Mononuclear cell (primary cell): ENCODE results near the gene ZBTB7B. TPM values are rescaled to one million over a fixed set of nuclear protein-coding genes. Genes with fewer than 3 reads are reported as not detected.
"Not testable (repeated sequence)": the region's sequence is repeated elsewhere in the genome, so short reads cannot be mapped to it uniquely, and the experiment has no call there.

ENCODE experiments used
- H3K27me3 ChIP-seq: 2 replicates; pipeline ENCODE4 v1.6.0; 2011; ENCODE audit warnings: low read length, control low read depth; ENCODE audit not compliant: insufficient read depth
- H3K4me1 ChIP-seq: 2 replicates; pipeline ENCODE4 v1.5.1; 2011; ENCODE audit warnings: mild to moderate bottlenecking, low read length, control low read depth; ENCODE audit not compliant: insufficient read depth
- H3K4me3 ChIP-seq: 2 replicates; pipeline ENCODE4 v1.5.1; 2011; ENCODE audit warnings: mild to moderate bottlenecking, low read length, moderate library complexity
- H3K9me3 ChIP-seq: 2 replicates; pipeline ENCODE4 v1.5.1; 2011; ENCODE audit warnings: low read depth, mild to moderate bottlenecking, control low read depth, low read length
- total RNA-seq: library from RNA; depleted of rRNA; stranded (reverse); fragments of >200 nt; gene quantifications from one replicate; pipeline ENCODE4 v1.2.3, GENCODE V29; 2012

The ZBTB7B gene
- total RNA-seq, 1 donor = 39.6 TPM

- Histone ChIP-seq H3K4me1 (peaks cover 28% of the 10 kb centered on the region), H3K4me3 (no peak overlapping the region), H3K27me3 (no peaks in the 10 kb centered on the region), H3K9me3 (no peaks in the 10 kb centered on the region)
These were observed 9.7 kb upstream of the ZBTB7B start for GRCh38 chr1:154992721-154993571.

- Histone ChIP-seq H3K27me3 (no peaks in the 10 kb centered on the region), H3K4me1 (peaks cover 32% of the 10 kb centered on the region), H3K4me3 (no peak within 1 kb of the TSS), H3K9me3 (no peaks in the 10 kb centered on the region)
These were observed 8.9 kb upstream of the ZBTB7B start, which contains the start of gene LENEP for GRCh38 chr1:154993572-154994268. Gene LENEP, plus strand, starts transcription at chr1:154993586. Its CDS starts 22 bp downstream, at chr1:154993608.

GRCh38 chr1:154994269-154994587, 8.4 kb upstream of the ZBTB7B start:
- no peaks in the 10 kb centered on the region for H3K27me3 ChIP-seq
- no peaks in the 10 kb centered on the region for H3K9me3 ChIP-seq
- H3K4me3 ChIP-seq = no peak overlapping the region
- H3K4me1 ChIP-seq = peaks cover 37% of the 10 kb centered on the region

GRCh38 chr1:154994591-154994990, 8.0 kb upstream of the ZBTB7B start:
- peaks cover 40% of the 10 kb centered on the region for H3K4me1 ChIP-seq
- H3K9me3 ChIP-seq = no peaks in the 10 kb centered on the region
- H3K4me3 ChIP-seq = no peak overlapping the region
- H3K27me3 ChIP-seq = no peaks in the 10 kb centered on the region

- H3K4me1 ChIP-seq = peaks cover 48% of the 10 kb centered on the region
- H3K9me3 ChIP-seq, H3K27me3 ChIP-seq, H3K4me3 ChIP-seq: not testable (repeated sequence)
These were observed 7.2 kb upstream of the ZBTB7B start for GRCh38 chr1:154995301-154995983.

- Histone ChIP-seq H3K4me1 (peaks cover 52% of the 10 kb centered on the region), H3K27me3 (no peaks in the 10 kb centered on the region), H3K9me3 (no peaks in the 10 kb centered on the region), H3K4me3 (no peak overlapping the region)
These were observed 5.5 kb upstream of the ZBTB7B start for GRCh38 chr1:154996966-154997701.

GRCh38 chr1:154998201-154998780, 4.3 kb upstream of the ZBTB7B start:
- Histone ChIP-seq H3K27me3 (no peaks in the 10 kb centered on the region), H3K4me3 (no peak overlapping the region), H3K4me1 (peaks cover 52% of the 10 kb centered on the region), H3K9me3 (no peaks in the 10 kb centered on the region)

GRCh38 chr1:154998818-154999570, 3.6 kb upstream of the ZBTB7B start:
- Histone ChIP-seq H3K4me1 (peaks cover 52% of the 10 kb centered on the region), H3K4me3 (no peak overlapping the region), H3K27me3 (no peaks in the 10 kb centered on the region), H3K9me3 (no peaks in the 10 kb centered on the region)

GRCh38 chr1:154999571-155000410, 2.8 kb upstream of the ZBTB7B start:
- no peaks in the 10 kb centered on the region for H3K27me3 ChIP-seq
- peaks cover 59% of the 10 kb centered on the region for H3K4me1 ChIP-seq
- H3K4me3 ChIP-seq = peak overlapping the region; percentile 32
- H3K9me3 ChIP-seq = no peaks in the 10 kb centered on the region

- no peaks in the 10 kb centered on the region for H3K9me3 ChIP-seq
- no peaks in the 10 kb centered on the region for H3K27me3 ChIP-seq
- peaks cover 59% of the 10 kb centered on the region for H3K4me1 ChIP-seq
- peak overlapping the region; percentile 62 for H3K4me3 ChIP-seq
These were observed 2.2 kb upstream of the ZBTB7B start for GRCh38 chr1:155000411-155000725.

GRCh38 chr1:155000726-155001424, 1.7 kb upstream of the ZBTB7B start:
- Histone ChIP-seq H3K4me3 (peak overlapping the region; percentile 62), H3K9me3 (no peaks in the 10 kb centered on the region), H3K27me3 (no peaks in the 10 kb centered on the region), H3K4me1 (peaks cover 61% of the 10 kb centered on the region)

GRCh38 chr1:155001425-155001674, 1.3 kb upstream of the ZBTB7B start:
- peaks cover 61% of the 10 kb centered on the region for H3K4me1 ChIP-seq
- no peaks in the 10 kb centered on the region for H3K27me3 ChIP-seq
- H3K9me3 ChIP-seq = no peaks in the 10 kb centered on the region
- peak overlapping the region; percentile 62 for H3K4me3 ChIP-seq
